GM12878 (cell line): ENCODE data around the gene NIPAL4.

Experiments used
- IRF3 ChIP-seq: fragments of 450-650 bp; IDR thresholded peaks from 2 replicates; pipeline ENCODE4 v1.6.1; 2014; ENCODE audit warnings: mild to moderate bottlenecking
- TARDBP ChIP-seq: IDR thresholded peaks from 2 replicates; pipeline ENCODE4 v1.6.1; 2016; ENCODE audit warnings: borderline replicate concordance

- TF ChIP-seq IRF3, result no peak
- no peak for TF ChIP-seq TARDBP
Observed at GRCh38 chr5:157485340-157485739, 25.3 kb downstream of the NIPAL4 start.
